Stomach (tissue), 9 donors: ENCODE data around the gene GPRIN1. TPM values are rescaled to one million over a fixed set of nuclear protein-coding genes. Genes with fewer than 3 reads are reported as not detected.

ENCODE experiments used
- DNase-seq, 2 donors: peaks; one replicate each; pipeline versions ENCODE4 v3.0.0 to v3.0.0-alpha.2; 2013 to 2019
- H3K27ac ChIP-seq, 5 donors: fragments of 200-600 bp in 4 of 5; sonication (generic) in 4 of 5; one replicate each; pipeline ENCODE4 v1.5.1; 2013 to 2019; ENCODE audit warnings: mild to moderate bottlenecking in 1 of 5, moderate library complexity in 1 of 5
- H3K27me3 ChIP-seq, 3 donors: fragments of 200-600 bp; sonication (generic); one replicate each; pipeline ENCODE4 v1.5.1; 2017 to 2019; ENCODE audit warnings: mixed run types in 1 of 3
- H3K36me3 ChIP-seq, 4 donors: fragments of 200-600 bp; sonication (generic); 1 replicate in 3 of 4; 2 replicates in 1 of 4; pipeline ENCODE4 v1.5.1; 2016 to 2019
- H3K4me1 ChIP-seq, 4 donors: fragments of 200-600 bp; sonication (generic); one replicate each; pipeline ENCODE4 v1.5.1; 2016 to 2019
- H3K4me3 ChIP-seq, 4 donors: fragments of 200-600 bp; sonication (generic) in 3 of 4; one replicate each; pipeline ENCODE4 v1.5.1; 2016 to 2019; ENCODE audit warnings: mild to moderate bottlenecking in 1 of 4
- H3K9me3 ChIP-seq, 4 donors: fragments of 200-600 bp; sonication (generic); one replicate each; pipeline ENCODE4 v1.5.1; 2016 to 2019
- EP300 ChIP-seq: sonication (generic); formaldehyde crosslinking; IDR thresholded peaks from one replicate; pipeline ENCODE4 v1.6.1; 2017; ENCODE audit warnings: antibody characterized with exemption
- POLR2A ChIP-seq, 4 donors: fragments of 450-650 bp; IDR thresholded peaks; one replicate each; pipeline ENCODE4 v1.6.1; 2016; ENCODE audit warnings: antibody characterized with exemption in 4 of 4, control low read depth in 2 of 4, mild to moderate bottlenecking in 1 of 4, moderate library complexity in 1 of 4
- POLR2AphosphoS5 ChIP-seq, 3 donors: sonication (generic); formaldehyde crosslinking; IDR thresholded peaks; one replicate each; pipeline ENCODE4 v1.6.1; 2016; ENCODE audit warnings: antibody characterized with exemption in 3 of 3
- WGBS, 5 donors: extraction: QIAGEN DNeasy Blood & Tissue Kit in 3 of 5; methylation state at CpG; one replicate each; pipeline versions ENCODE4 v1.1.5 to v1.1.7; 2013 to 2018; 5-methylcytosine and 5-hydroxymethylcytosine counted together
- intact Hi-C: fragments of 100-400 bp; cut with DNase I; formaldehyde crosslinking; loops from one replicate; pipeline ENCODE4 v1.15.1; 2023; ENCODE audit warnings: low total_unique reads
- polyA plus RNA-seq, 3 donors: library from polyadenylated mRNA; stranded (reverse); fragments of 200-250 nt; gene quantifications; one replicate each; pipeline ENCODE4 v1.2.3, GENCODE V29; 2013
- total RNA-seq, 5 donors: library from RNA; depleted of rRNA; stranded (reverse); fragments of >200 nt; gene quantifications; one replicate each; pipeline versions ENCODE4 v1.1.0 to v1.2.3, GENCODE V29; 2014 to 2016
- TF ChIP-seq, protein P1 (sequence below), 7 experiments: fragments of 450-650 bp in 4 of 7; fragments of 200-600 bp in 3 of 7; sonication (generic) in 3 of 7; IDR thresholded peaks; one replicate each; pipeline ENCODE4 v1.5.1; 2016 to 2019; ENCODE audit warnings: antibody characterized with exemption in 7 of 7, control low read depth in 2 of 7, mild to moderate bottlenecking in 1 of 7
- donor health status: healthy with polysubstance abuse.
- donor health status: Bipolar disorder and iron deficiency.
- donor health status: healthy.

Gene GPRIN1
- total and polyA plus RNA-seq, 8 donors: 0.30 to 1.4 (median 0.59) TPM; not detected in 2

DNA sequence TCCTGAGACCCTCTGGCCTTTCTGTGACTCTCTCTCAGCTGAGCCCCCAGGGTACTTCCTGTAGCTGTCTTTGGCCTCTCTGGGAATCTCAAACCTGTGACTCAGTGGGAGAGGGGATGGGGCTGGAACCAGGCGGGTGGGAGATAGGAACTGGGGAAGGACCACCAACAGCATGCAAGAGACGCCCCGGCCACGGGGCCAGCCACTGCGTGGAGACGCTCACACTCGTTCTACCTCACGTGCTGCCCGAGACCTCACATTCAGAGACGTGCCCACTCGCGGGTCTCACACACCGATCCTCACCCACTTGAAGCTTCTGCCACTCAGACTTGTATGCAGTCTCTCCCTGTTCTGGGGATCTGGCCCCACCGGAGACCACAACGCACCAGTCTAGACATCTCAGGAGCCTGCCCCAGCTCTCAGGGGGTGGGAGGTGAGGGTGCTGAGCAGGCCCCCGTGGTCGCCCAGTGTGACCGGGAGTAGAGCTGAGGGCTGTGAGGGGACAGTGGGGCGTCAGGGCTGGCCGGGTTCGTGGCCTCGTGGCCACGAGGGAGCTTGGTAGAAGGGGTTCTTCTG lies 13.8 kb downstream of the GPRIN1 start:
- no peak for DNase-seq
- WGBS, 5 donors: 84 to 87% (median 84%) methylated on average over 21 to 23 of the region's 23 CpGs
- Histone ChIP-seq H3K27me3 (peaks cover 0 to 73% (median 13%) of the 10 kb centered on the region in 3 donors), H3K4me3 (peak overlapping the region in 2 of 4 donors; percentile 44 to 53), H3K36me3 (no peaks in the 10 kb centered on the region), H3K27ac (no peak overlapping the region), H3K9me3 (no peaks in the 10 kb centered on the region), H3K4me1 (peaks cover 6 to 15% (median 14%) of the 10 kb centered on the region in 4 donors)
- intact Hi-C loops: no loop called here
- TF ChIP-seq POLR2A (IDR thresholded peaks at IDR 0.05): no peak
- TF ChIP-seq POLR2AphosphoS5 (IDR thresholded peaks at IDR 0.05): no peak
- TF ChIP-seq EP300: no peak
- TF ChIP-seq, protein P1, sequence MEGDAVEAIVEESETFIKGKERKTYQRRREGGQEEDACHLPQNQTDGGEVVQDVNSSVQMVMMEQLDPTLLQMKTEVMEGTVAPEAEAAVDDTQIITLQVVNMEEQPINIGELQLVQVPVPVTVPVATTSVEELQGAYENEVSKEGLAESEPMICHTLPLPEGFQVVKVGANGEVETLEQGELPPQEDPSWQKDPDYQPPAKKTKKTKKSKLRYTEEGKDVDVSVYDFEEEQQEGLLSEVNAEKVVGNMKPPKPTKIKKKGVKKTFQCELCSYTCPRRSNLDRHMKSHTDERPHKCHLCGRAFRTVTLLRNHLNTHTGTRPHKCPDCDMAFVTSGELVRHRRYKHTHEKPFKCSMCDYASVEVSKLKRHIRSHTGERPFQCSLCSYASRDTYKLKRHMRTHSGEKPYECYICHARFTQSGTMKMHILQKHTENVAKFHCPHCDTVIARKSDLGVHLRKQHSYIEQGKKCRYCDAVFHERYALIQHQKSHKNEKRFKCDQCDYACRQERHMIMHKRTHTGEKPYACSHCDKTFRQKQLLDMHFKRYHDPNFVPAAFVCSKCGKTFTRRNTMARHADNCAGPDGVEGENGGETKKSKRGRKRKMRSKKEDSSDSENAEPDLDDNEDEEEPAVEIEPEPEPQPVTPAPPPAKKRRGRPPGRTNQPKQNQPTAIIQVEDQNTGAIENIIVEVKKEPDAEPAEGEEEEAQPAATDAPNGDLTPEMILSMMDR (IDR thresholded peaks at IDR 0.05): no peak

DNA sequence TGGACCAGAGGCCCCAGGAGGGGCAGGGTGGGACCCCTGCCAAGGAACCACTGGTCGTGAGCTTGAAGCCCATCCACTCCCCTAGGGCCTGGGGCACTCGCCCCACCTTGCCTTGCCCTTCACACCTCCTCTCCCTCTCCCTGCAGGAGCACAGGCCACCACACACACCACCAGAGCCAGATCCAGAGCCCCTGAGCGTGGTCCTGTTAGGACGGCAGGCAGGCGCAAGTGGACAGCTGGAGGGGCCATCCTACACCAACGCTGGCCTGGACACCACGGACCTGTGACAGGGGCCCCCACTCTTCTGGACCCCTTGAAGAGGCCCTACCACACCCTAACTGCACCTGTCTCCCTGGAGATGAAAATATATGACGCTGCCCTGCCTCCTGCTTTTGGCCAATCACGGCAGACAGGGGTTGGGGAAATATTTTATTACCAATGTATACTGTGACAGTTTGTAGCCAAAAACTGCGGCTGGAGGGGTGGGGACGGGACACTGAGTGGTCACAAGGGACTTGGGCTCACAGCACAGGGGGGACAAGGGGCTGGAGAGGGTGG lies 14.5 kb downstream of the GPRIN1 start:
- Histone ChIP-seq H3K27ac (no peak overlapping the region), H3K4me1 (peaks cover 6 to 15% (median 14%) of the 10 kb centered on the region in 4 donors), H3K9me3 (no peaks in the 10 kb centered on the region), H3K27me3 (peaks cover 0 to 72% (median 13%) of the 10 kb centered on the region in 3 donors), H3K4me3 (no peak overlapping the region), H3K36me3 (no peaks in the 10 kb centered on the region)
- DNase-seq: no peak
- TF ChIP-seq, protein P1 (IDR thresholded peaks at IDR 0.05): no peak
- TF ChIP-seq POLR2AphosphoS5 (IDR thresholded peaks at IDR 0.05) (no peak), EP300 (no peak), POLR2A (IDR thresholded peaks at IDR 0.05) (no peak)
- intact Hi-C loops: no loop called here
- WGBS, 5 donors: 78 to 84% (median 80%) methylated on average over 11 of the region's 11 CpGs

DNA sequence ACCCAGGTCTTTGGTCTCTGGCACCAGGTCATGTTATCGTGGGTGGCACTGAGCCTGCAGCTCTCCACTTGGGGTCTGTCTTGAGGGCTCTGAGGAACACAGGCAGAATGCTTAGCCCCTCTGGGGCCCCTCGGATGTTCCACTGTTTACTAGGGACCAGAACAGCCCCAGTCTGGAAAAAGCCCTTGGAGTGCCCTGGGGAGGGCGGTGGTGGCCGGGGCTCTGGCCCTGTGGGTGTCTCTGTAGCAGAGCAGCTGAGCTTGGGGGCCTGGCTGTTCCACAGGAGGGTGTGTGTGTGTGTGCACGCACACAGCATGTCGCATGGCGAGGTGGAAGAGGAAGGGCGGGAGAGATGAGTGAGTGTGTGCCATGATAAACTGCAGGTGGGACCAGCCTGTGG lies 15.4 kb downstream of the GPRIN1 start:
- Histone ChIP-seq H3K27ac (no peak overlapping the region), H3K36me3 (no peaks in the 10 kb centered on the region), H3K9me3 (no peaks in the 10 kb centered on the region), H3K4me3 (no peak overlapping the region), H3K27me3 (peaks cover 0 to 63% (median 13%) of the 10 kb centered on the region in 3 donors), H3K4me1 (peaks cover 6 to 15% (median 14%) of the 10 kb centered on the region in 4 donors)
- intact Hi-C loops: no loop called here
- WGBS, 5 donors: 80 to 85% (median 82%) methylated on average over 7 to 8 of the region's 8 CpGs
- no peak for DNase-seq
- TF ChIP-seq POLR2A (IDR thresholded peaks at IDR 0.05) (no peak), EP300 (no peak), POLR2AphosphoS5 (IDR thresholded peaks at IDR 0.05) (no peak)
- TF ChIP-seq, protein P1 (IDR thresholded peaks at IDR 0.05): no peak

DNA sequence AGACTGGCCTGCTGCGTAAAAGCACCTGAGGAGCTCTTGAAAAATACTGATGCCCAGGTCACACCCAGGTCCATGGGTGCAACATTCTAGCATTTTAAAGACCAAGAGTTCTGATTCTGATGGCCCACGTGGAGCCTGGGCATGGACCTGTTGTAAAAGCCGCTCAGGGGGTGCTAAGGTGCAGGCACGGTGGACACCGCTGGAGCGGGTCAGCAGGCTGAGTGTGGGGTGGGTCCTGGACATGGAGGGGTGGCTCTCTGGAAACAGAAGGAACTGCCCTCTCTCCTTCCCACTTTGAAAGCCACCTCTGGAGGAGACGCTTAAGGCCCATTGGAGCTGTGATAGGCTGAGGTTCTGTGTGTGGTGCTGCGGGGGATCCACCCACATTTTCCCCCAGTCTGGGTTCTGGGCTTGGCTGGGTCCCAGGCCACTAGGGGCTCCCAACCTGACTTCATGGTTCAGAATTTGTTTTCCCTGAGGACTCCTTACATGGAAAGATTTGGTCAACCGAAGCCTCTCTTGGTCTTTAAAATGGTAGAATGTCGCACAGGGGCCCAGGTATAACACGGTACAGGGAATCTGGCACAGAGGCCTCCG lies 16.6 kb downstream of the GPRIN1 start:
- no peaks in the 10 kb centered on the region for H3K36me3 ChIP-seq
- no peaks in the 10 kb centered on the region for H3K9me3 ChIP-seq
- no peak for TF ChIP-seq EP300
- TF ChIP-seq, protein P1 (IDR thresholded peaks at IDR 0.05): no peak
- no peak for TF ChIP-seq POLR2AphosphoS5 (IDR thresholded peaks at IDR 0.05)
- TF ChIP-seq POLR2A (IDR thresholded peaks at IDR 0.05): no peak
- peaks cover 0 to 51% (median 13%) of the 10 kb centered on the region in 3 donors for H3K27me3 ChIP-seq
- H3K4me1 ChIP-seq: peaks cover 6 to 15% (median 14%) of the 10 kb centered on the region in 4 donors
- WGBS, 5 donors: 90 to 92% (median 91%) methylated on average over 12 of the region's 12 CpGs
- DNase-seq: no peak
- no peak overlapping the region for H3K27ac ChIP-seq
- intact Hi-C loops: no loop called here
- H3K4me3 ChIP-seq: no peak overlapping the region
